Endothelial cell of umbilical vein (primary cell): ENCODE results near the gene UBE2H. TPM values are rescaled to one million over a fixed set of nuclear protein-coding genes. Genes with fewer than 3 reads are reported as not detected.

ENCODE experiments used
- BruUV-seq: library from RNA; stranded (reverse); fragments of 400-500 nt; replicated peaks from 2 replicates; lab custom pipeline; 2021; lab: Mats Ljungman, UMichigan
- CTCF ChIA-PET: fragments of 300-600, 350-600 bp; sonication (Branson Sonifier 250); formaldehyde crosslinking; loops from one replicate; lab custom pipeline; 2021; ENCODE audit warnings: antibody characterized with exemption, inconsistent platforms; lab: Charles Lee
- POLR2A ChIA-PET: fragments of 300-600, 350-600 bp; sonication (Branson Sonifier 250); formaldehyde crosslinking; loops from one replicate; lab custom pipeline; 2021; ENCODE audit warnings: antibody characterized with exemption, inconsistent platforms; lab: Charles Lee
- DNase-seq: peaks from one replicate; pipeline ENCODE4 v3.0.0-alpha.2; 2011; ENCODE audit warnings: low read depth, low spot score
- FAIRE-seq: peaks from 2 replicates; lab custom pipeline; 2011; peaks lifted over from hg19 to GRCh38; lab: Jason Lieb, UNC
- H2AFZ ChIP-seq: 2 replicates; pipeline ENCODE4 v1.6.0; 2012; ENCODE audit warnings: low read depth, low read length, control low read depth, inconsistent platforms
- H3K27ac ChIP-seq: 2 replicates; pipeline ENCODE4 v1.5.1; 2011; ENCODE audit warnings: low read depth, mild to moderate bottlenecking, control low read depth, low read length, moderate library complexity; ENCODE audit not compliant: insufficient read depth
- H3K27me3 ChIP-seq, 2 experiments: 2 replicates each; pipeline versions ENCODE4 v1.6.0 to v1.6.1; 2011; ENCODE audit warnings: low read length in 2 of 2, mixed read lengths in 1 of 2; ENCODE audit not compliant: control insufficient read depth in 2 of 2, insufficient read depth in 2 of 2
- H3K36me3 ChIP-seq, 2 experiments: 2 replicates in 1 of 2; 3 replicates in 1 of 2; pipeline ENCODE4 v1.5.1; 2011; ENCODE audit warnings: low read length in 2 of 2, mild to moderate bottlenecking in 1 of 2, moderate library complexity in 1 of 2; ENCODE audit not compliant: control insufficient read depth in 2 of 2, insufficient read depth in 2 of 2; ENCODE audit errors: extremely low read depth in 1 of 2
- H3K4me1 ChIP-seq: 3 replicates; pipeline ENCODE4 v1.5.1; 2011; ENCODE audit warnings: mild to moderate bottlenecking, low read length; ENCODE audit not compliant: control insufficient read depth, insufficient read depth; ENCODE audit errors: extremely low read depth
- H3K4me2 ChIP-seq: 2 replicates; pipeline ENCODE4 v1.6.1; 2011; ENCODE audit warnings: low read length, control low read depth, mixed read lengths; ENCODE audit not compliant: insufficient read depth
- H3K4me3 ChIP-seq, 3 experiments: fragments of 200-600 bp in 1 of 3; sonication (generic), shearing (Covaris generic) in 1 of 3; replicated peaks in 1 of 3; 2 replicates each; pipeline ENCODE4 v1.5.1; 2011 to 2016; ENCODE audit warnings: control low read depth in 3 of 3, low read length in 3 of 3, mild to moderate bottlenecking in 2 of 3, inconsistent platforms in 1 of 3, low read depth in 1 of 3, moderate library complexity in 1 of 3; ENCODE audit not compliant: insufficient read depth in 1 of 3
- H3K79me2 ChIP-seq: 2 replicates; pipeline ENCODE4 v1.6.0; 2012; ENCODE audit warnings: low read length, inconsistent platforms; ENCODE audit not compliant: control insufficient read depth, insufficient read depth
- H3K9ac ChIP-seq: replicated peaks from 2 replicates; pipeline ENCODE3; 2011; ENCODE audit warnings: low read length, control low read depth; ENCODE audit not compliant: insufficient read depth; ENCODE audit errors: extremely low read depth
- H3K9me1 ChIP-seq: replicated peaks from 3 replicates; pipeline ENCODE4 v1.6.0; 2011; ENCODE audit warnings: mild to moderate bottlenecking, low read length; ENCODE audit not compliant: control insufficient read depth, insufficient read depth; ENCODE audit errors: extremely low read depth
- H3K9me3 ChIP-seq: replicated peaks from 2 replicates; pipeline ENCODE4 v1.5.1; 2012; ENCODE audit warnings: low read length, inconsistent platforms; ENCODE audit not compliant: control insufficient read depth, insufficient read depth
- H4K20me1 ChIP-seq: replicated peaks from 2 replicates; pipeline ENCODE3; 2011; ENCODE audit warnings: mild to moderate bottlenecking, low read length; ENCODE audit not compliant: control insufficient read depth, insufficient read depth; ENCODE audit errors: extremely low read depth
- POLR2AphosphoS5 ChIP-seq: IDR thresholded peaks from 2 replicates; pipeline ENCODE4 v1.6.1; 2012; ENCODE audit warnings: low read depth, mild to moderate bottlenecking, control low read depth, low read length, moderate library complexity; ENCODE audit not compliant: insufficient read depth
- dilution Hi-C: fragments of 300-500 bp; cut with MboI; formaldehyde crosslinking; loops from one replicate; pipeline ENCODE4 v1.15.0; 2019; ENCODE audit warnings: low sequenced_read_pairs; ENCODE audit not compliant: extremely low pct_ligation_motif_present
- intact Hi-C: fragments of 100-400 bp; cut with micrococcal nuclease; formaldehyde crosslinking; loops from one replicate; pipeline ENCODE4 v1.10.0; 2022
- polyA plus RNA-seq, 4 experiments: library from polyadenylated mRNA; depleted of rRNA in 3 of 4; stranded (reverse) in 3 of 4; unstranded in 1 of 4; fragments of >200 nt; gene quantifications; 2 replicates each; pipeline versions ENCODE4 v1.2.1 to v1.2.3, GENCODE V29; 2011 to 2012; ENCODE audit warnings: missing spikeins in 1 of 4
- total RNA-seq: library from RNA; stranded (reverse); gene quantifications from 2 replicates; pipeline ENCODE4 v1.2.3, GENCODE V29; 2021
- TF ChIP-seq, protein P1 (sequence below), 2 donors: IDR thresholded peaks; 1 replicate in 1 of 2; 2 replicates in 1 of 2; pipeline ENCODE4 v1.5.1; 2011; ENCODE audit warnings: low read length in 2 of 2, mild to moderate bottlenecking in 2 of 2, moderate library complexity in 2 of 2, control low read depth in 1 of 2, inconsistent platforms in 1 of 2, low read depth in 1 of 2; ENCODE audit not compliant: insufficient read depth in 1 of 2; ENCODE audit errors: extremely low read depth in 1 of 2

The UBE2H gene
- total and polyA plus RNA-seq, 2 donors (not counting 3 experiments of a cell fraction or from before 2014, with no cell fraction given), result 51.7 to 90.1 TPM

DNA sequence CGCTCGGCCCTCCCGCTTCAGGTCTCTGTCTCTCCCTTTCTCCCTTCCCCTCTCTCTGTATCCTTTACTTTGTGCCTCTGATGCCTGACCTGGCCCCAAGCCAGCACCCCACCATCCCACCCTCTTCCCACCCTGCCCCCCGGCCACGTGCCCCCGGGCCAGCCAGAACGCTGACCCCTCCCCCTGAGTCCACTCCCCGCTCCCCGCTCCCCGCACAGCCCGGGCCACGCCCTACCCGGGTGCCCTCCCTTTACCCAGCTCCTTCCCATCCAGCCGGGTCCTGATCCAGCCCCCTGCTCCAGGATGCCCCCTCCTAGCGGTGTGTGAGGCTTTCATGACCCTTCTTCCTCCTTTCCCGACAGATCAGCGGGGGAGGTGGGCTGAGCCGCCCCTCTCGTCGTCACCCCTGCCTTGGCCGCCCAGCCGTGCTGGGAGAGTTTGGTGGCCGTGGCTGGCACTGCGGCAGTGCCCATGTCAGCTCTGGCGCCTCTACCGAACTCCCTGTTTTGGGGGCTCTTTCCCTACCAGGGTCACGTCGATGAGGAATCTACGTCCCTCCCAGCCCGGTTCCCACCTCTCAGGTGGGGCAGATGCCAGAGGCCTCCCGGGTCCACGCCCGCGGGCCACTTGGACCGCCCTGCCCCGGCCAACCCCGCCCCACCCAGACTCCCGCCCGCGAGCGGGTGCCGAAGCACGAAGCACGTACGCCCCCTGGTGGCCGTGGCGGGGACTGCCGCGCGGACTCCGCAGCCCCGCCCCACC, 127.4 kb downstream of the UBE2H start:
- H3K36me3 ChIP-seq, result peaks cover 0 to 6% of the 10 kb centered on the region in 2 experiments
- no TSS peak for BruUV-seq
- CTCF ChIA-PET, result interaction anchor here (0.5 to 8.9 kb wide), 27 partner anchors 10 to 662 kb away, joined by 3 to 130 read pairs (median 4); partner anchors contain the start of gene NRF1
- H2AFZ ChIP-seq, result peak overlapping the region; percentile 96
- DNase-seq (peak; percentile 73), FAIRE-seq (peak; percentile 70)
- TF ChIP-seq, protein P1, sequence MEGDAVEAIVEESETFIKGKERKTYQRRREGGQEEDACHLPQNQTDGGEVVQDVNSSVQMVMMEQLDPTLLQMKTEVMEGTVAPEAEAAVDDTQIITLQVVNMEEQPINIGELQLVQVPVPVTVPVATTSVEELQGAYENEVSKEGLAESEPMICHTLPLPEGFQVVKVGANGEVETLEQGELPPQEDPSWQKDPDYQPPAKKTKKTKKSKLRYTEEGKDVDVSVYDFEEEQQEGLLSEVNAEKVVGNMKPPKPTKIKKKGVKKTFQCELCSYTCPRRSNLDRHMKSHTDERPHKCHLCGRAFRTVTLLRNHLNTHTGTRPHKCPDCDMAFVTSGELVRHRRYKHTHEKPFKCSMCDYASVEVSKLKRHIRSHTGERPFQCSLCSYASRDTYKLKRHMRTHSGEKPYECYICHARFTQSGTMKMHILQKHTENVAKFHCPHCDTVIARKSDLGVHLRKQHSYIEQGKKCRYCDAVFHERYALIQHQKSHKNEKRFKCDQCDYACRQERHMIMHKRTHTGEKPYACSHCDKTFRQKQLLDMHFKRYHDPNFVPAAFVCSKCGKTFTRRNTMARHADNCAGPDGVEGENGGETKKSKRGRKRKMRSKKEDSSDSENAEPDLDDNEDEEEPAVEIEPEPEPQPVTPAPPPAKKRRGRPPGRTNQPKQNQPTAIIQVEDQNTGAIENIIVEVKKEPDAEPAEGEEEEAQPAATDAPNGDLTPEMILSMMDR (IDR thresholded peaks at IDR 0.05; ENCODE audit: extremely low read depth in 1 of 2, insufficient read depth in 1 of 2, low read depth in 1 of 2, low read length in 2 of 2), result peak in 1 of 2 donors; percentile 72
- TF ChIP-seq POLR2AphosphoS5, result no peak
- no peaks in the 10 kb centered on the region for H3K27me3 ChIP-seq
- dilution Hi-C loops, result no loop called here
- POLR2A ChIA-PET, result no interaction called here
- intact Hi-C loops, result loop anchor here (1.0 to 5.0 kb wide), 5 partner anchors 127 to 458 kb away; partner anchors contain the start of gene UBE2H
- peak overlapping the region; percentile 82 for H3K4me2 ChIP-seq
- H3K9me1 ChIP-seq, result no peaks in the 10 kb centered on the region
- H3K4me1 ChIP-seq, result peaks cover 8% of the 10 kb centered on the region
- H3K27ac ChIP-seq, result peak overlapping the region; percentile 59
- H3K9me3 ChIP-seq, result no peaks in the 10 kb centered on the region
- peak overlapping the region; percentile 53 to 75 (median 71) for H3K4me3 ChIP-seq
- H4K20me1 ChIP-seq, result no peaks in the 10 kb centered on the region
- peak overlapping the region; percentile 73 for H3K9ac ChIP-seq
- H3K79me2 ChIP-seq, result no peaks in the 10 kb centered on the region
